ENCODE measurements around the gene FCRL6. TPM values are rescaled to one million over a fixed set of nuclear protein-coding genes. Genes with fewer than 3 reads are reported as not detected.

Gene FCRL6
- total and polyA plus RNA-seq, 7 experiments from 2014 or later = 0.15 to 41.4 (median 0.43) TPM

- Mint-ChIP-seq H3K9me3 (no peaks in the 10 kb centered on the region), H3K27ac (no peak overlapping the region), H3K27me3 (peaks cover 0 to 30% (median 0%) of the 10 kb centered on the region in 5 donors), H3K4me1 (peaks cover 0 to 5% (median 0%) of the 10 kb centered on the region in 7 donors), H3K4me3 (no peak overlapping the region), H3K36me3 (peaks cover 0 to 18% (median 10%) of the 10 kb centered on the region in 5 donors)
- CTCF ChIA-PET = interaction anchor here (0.9 kb wide), 1 partner anchor 57 kb away, joined by 3 read pairs; no protein-coding TSS in a partner anchor
- no peaks in the 10 kb centered on the region for H3K27me3 ChIP-seq (ENCODE audit: control insufficient read depth in 2 of 2, insufficient read depth in 2 of 2, low read length in 2 of 2)
- no peaks in the 10 kb centered on the region for H3K4me1 ChIP-seq (ENCODE audit: control insufficient read depth in 2 of 2, insufficient read depth in 2 of 2, low read length in 2 of 2)
- no peak overlapping the region for H3K4me3 ChIP-seq (ENCODE audit: low read length)
- no peak overlapping the region for H3K27ac ChIP-seq (ENCODE audit: low read depth, low read length)
- no peaks in the 10 kb centered on the region for H3K9me3 ChIP-seq (ENCODE audit: control insufficient read depth in 2 of 3, low read length in 3 of 3)
- POLR2A ChIA-PET = no interaction called here
- ATAC-seq (no peak), DNase-seq (no peak)
- intact Hi-C loops (cut with micrococcal nuclease) = no loop called here
- no peaks in the 10 kb centered on the region for H3K36me3 ChIP-seq (ENCODE audit: control insufficient read depth in 2 of 3, insufficient read depth in 3 of 3, low read length in 3 of 3)
Measured at GRCh38 chr1:159835862-159836525, 33.8 kb downstream of the FCRL6 start.

- Mint-ChIP-seq H3K27ac (peak overlapping the region in 2 of 9 donors; percentile 6 to 53), H3K4me1 (peaks cover 0 to 5% (median 0%) of the 10 kb centered on the region in 7 donors), H3K4me3 (no peak overlapping the region), H3K9me3 (no peaks in the 10 kb centered on the region), H3K27me3 (peaks cover 0 to 25% (median 0%) of the 10 kb centered on the region in 5 donors), H3K36me3 (peaks cover 0 to 26% (median 10%) of the 10 kb centered on the region in 5 donors)
- intact Hi-C loops (cut with micrococcal nuclease) = no loop called here
- Histone ChIP-seq H3K9me3 (ENCODE audit: control insufficient read depth in 2 of 3, low read length in 3 of 3) (no peaks in the 10 kb centered on the region), H3K27me3 (ENCODE audit: control insufficient read depth in 2 of 2, insufficient read depth in 2 of 2, low read length in 2 of 2) (no peaks in the 10 kb centered on the region), H3K27ac (ENCODE audit: low read depth, low read length) (no peak overlapping the region), H3K36me3 (ENCODE audit: control insufficient read depth in 2 of 3, insufficient read depth in 3 of 3, low read length in 3 of 3) (no peaks in the 10 kb centered on the region), H3K4me1 (ENCODE audit: control insufficient read depth in 2 of 2, insufficient read depth in 2 of 2, low read length in 2 of 2) (no peaks in the 10 kb centered on the region), H3K4me3 (ENCODE audit: low read length) (no peak overlapping the region)
- ChIA-PET CTCF (no interaction called here), POLR2A (no interaction called here)
- no peak for DNase-seq
- ATAC-seq = no peak
Measured at GRCh38 chr1:159838715-159839114, 36.6 kb downstream of the FCRL6 start.

- H3K27me3 Mint-ChIP-seq = peaks cover 0 to 28% (median 0%) of the 10 kb centered on the region in 5 donors
- H3K9me3 ChIP-seq (ENCODE audit: control insufficient read depth in 2 of 3, low read length in 3 of 3) = no peaks in the 10 kb centered on the region
- H3K4me3 ChIP-seq (ENCODE audit: low read length) = no peak overlapping the region
- H3K9me3 Mint-ChIP-seq = no peaks in the 10 kb centered on the region
- DNase-seq = no peak
- H3K36me3 Mint-ChIP-seq = peaks cover 0 to 26% (median 10%) of the 10 kb centered on the region in 5 donors
- H3K36me3 ChIP-seq (ENCODE audit: control insufficient read depth in 2 of 3, insufficient read depth in 3 of 3, low read length in 3 of 3) = no peaks in the 10 kb centered on the region
- ChIA-PET POLR2A (no interaction called here), CTCF (no interaction called here)
- peak overlapping the region in 1 of 9 donors; percentile 53 for H3K27ac Mint-ChIP-seq
- intact Hi-C loops (cut with micrococcal nuclease) = no loop called here
- H3K4me3 Mint-ChIP-seq = no peak overlapping the region
- H3K4me1 Mint-ChIP-seq = peaks cover 0 to 5% (median 0%) of the 10 kb centered on the region in 7 donors
- H3K27me3 ChIP-seq (ENCODE audit: control insufficient read depth in 2 of 2, insufficient read depth in 2 of 2, low read length in 2 of 2) = no peaks in the 10 kb centered on the region
- H3K4me1 ChIP-seq (ENCODE audit: control insufficient read depth in 2 of 2, insufficient read depth in 2 of 2, low read length in 2 of 2) = no peaks in the 10 kb centered on the region
- no peak for ATAC-seq
- H3K27ac ChIP-seq (ENCODE audit: low read depth, low read length) = no peak overlapping the region
Measured at GRCh38 chr1:159839116-159839849, 37.1 kb downstream of the FCRL6 start.

GRCh38 chr1:159841749-159842148 is 39.6 kb downstream of the FCRL6 start:
- Histone ChIP-seq H3K36me3 (ENCODE audit: control insufficient read depth in 2 of 3, insufficient read depth in 3 of 3, low read length in 3 of 3) (no peaks in the 10 kb centered on the region), H3K9me3 (ENCODE audit: control insufficient read depth in 2 of 3, low read length in 3 of 3) (no peaks in the 10 kb centered on the region), H3K27me3 (ENCODE audit: control insufficient read depth in 2 of 2, insufficient read depth in 2 of 2, low read length in 2 of 2) (no peaks in the 10 kb centered on the region), H3K27ac (ENCODE audit: low read depth, low read length) (no peak overlapping the region), H3K4me3 (ENCODE audit: low read length) (no peak overlapping the region), H3K4me1 (ENCODE audit: control insufficient read depth in 2 of 2, insufficient read depth in 2 of 2, low read length in 2 of 2) (no peaks in the 10 kb centered on the region)
- H3K9me3 Mint-ChIP-seq = no peaks in the 10 kb centered on the region
- POLR2A ChIA-PET = interaction anchor here (0.7 kb wide), 1 partner anchor 171 kb away, joined by 3 read pairs; no protein-coding TSS in a partner anchor
- H3K27ac Mint-ChIP-seq = no peak overlapping the region
- CTCF ChIA-PET = no interaction called here
- H3K4me1 Mint-ChIP-seq = peaks cover 0 to 5% (median 0%) of the 10 kb centered on the region in 7 donors
- H3K36me3 Mint-ChIP-seq = peaks cover 0 to 25% (median 5%) of the 10 kb centered on the region in 5 donors
- no peak for ATAC-seq
- H3K27me3 Mint-ChIP-seq = peaks cover 0 to 30% (median 0%) of the 10 kb centered on the region in 5 donors
- intact Hi-C loops (cut with micrococcal nuclease) = no loop called here
- no peak overlapping the region for H3K4me3 Mint-ChIP-seq
- no peak for DNase-seq

GRCh38 chr1:159843459-159843858 is 41.3 kb downstream of the FCRL6 start:
- Mint-ChIP-seq H3K9me3 (no peaks in the 10 kb centered on the region), H3K36me3 (peaks cover 0 to 15% (median 0%) of the 10 kb centered on the region in 5 donors), H3K27ac (peak overlapping the region in 1 of 9 donors; percentile 25), H3K4me3 (no peak overlapping the region), H3K4me1 (peaks cover 0 to 11% (median 0%) of the 10 kb centered on the region in 7 donors), H3K27me3 (peaks cover 0 to 30% (median 0%) of the 10 kb centered on the region in 5 donors)
- H3K27me3 ChIP-seq (ENCODE audit: control insufficient read depth in 2 of 2, insufficient read depth in 2 of 2, low read length in 2 of 2) = no peaks in the 10 kb centered on the region
- H3K9me3 ChIP-seq (ENCODE audit: control insufficient read depth in 2 of 3, low read length in 3 of 3) = no peaks in the 10 kb centered on the region
- DNase-seq (no peak), ATAC-seq (no peak)
- ChIA-PET CTCF (no interaction called here), POLR2A (interaction anchor here (0.6 kb wide), 1 partner anchor 14 kb away, joined by 3 read pairs; no protein-coding TSS in a partner anchor)
- no peak overlapping the region for H3K4me3 ChIP-seq (ENCODE audit: low read length)
- H3K27ac ChIP-seq (ENCODE audit: low read depth, low read length) = no peak overlapping the region
- intact Hi-C loops (cut with micrococcal nuclease) = no loop called here
- no peaks in the 10 kb centered on the region for H3K36me3 ChIP-seq (ENCODE audit: control insufficient read depth in 2 of 3, insufficient read depth in 3 of 3, low read length in 3 of 3)
- H3K4me1 ChIP-seq (ENCODE audit: control insufficient read depth in 2 of 2, insufficient read depth in 2 of 2, low read length in 2 of 2) = no peaks in the 10 kb centered on the region

- H3K4me3 Mint-ChIP-seq = no peak overlapping the region
- no peaks in the 10 kb centered on the region for H3K4me1 ChIP-seq (ENCODE audit: control insufficient read depth in 2 of 2, insufficient read depth in 2 of 2, low read length in 2 of 2)
- ChIA-PET POLR2A (no interaction called here), CTCF (no interaction called here)
- H3K27ac Mint-ChIP-seq = peak overlapping the region in 3 of 9 donors; percentile 44 to 54 (median 54)
- ATAC-seq (no peak), DNase-seq (no peak)
- H3K27ac ChIP-seq (ENCODE audit: low read depth, low read length) = no peak overlapping the region
- intact Hi-C loops (cut with micrococcal nuclease) = no loop called here
- no peaks in the 10 kb centered on the region for H3K27me3 ChIP-seq (ENCODE audit: control insufficient read depth in 2 of 2, insufficient read depth in 2 of 2, low read length in 2 of 2)
- peaks cover 0 to 8% (median 0%) of the 10 kb centered on the region in 5 donors for H3K36me3 Mint-ChIP-seq
- peaks cover 0 to 11% (median 0%) of the 10 kb centered on the region in 7 donors for H3K4me1 Mint-ChIP-seq
- H3K27me3 Mint-ChIP-seq = peaks cover 0 to 36% (median 0%) of the 10 kb centered on the region in 5 donors
- H3K36me3 ChIP-seq (ENCODE audit: control insufficient read depth in 2 of 3, insufficient read depth in 3 of 3, low read length in 3 of 3) = no peaks in the 10 kb centered on the region
- H3K9me3 Mint-ChIP-seq = no peaks in the 10 kb centered on the region
- no peaks in the 10 kb centered on the region for H3K9me3 ChIP-seq (ENCODE audit: control insufficient read depth in 2 of 3, low read length in 3 of 3)
- no peak overlapping the region for H3K4me3 ChIP-seq (ENCODE audit: low read length)
Measured at GRCh38 chr1:159845751-159846629, 43.8 kb downstream of the FCRL6 start.

Data from naive thymus-derived CD4-positive, alpha-beta T cell (primary cell).